ENCODE results near the gene UEVLD.

- TF ChIP-seq MAX (IDR thresholded peaks at IDR 0.05) (no peak), ZBTB7A (IDR thresholded peaks at IDR 0.05; ENCODE audit: low read depth) (no peak), NFIC (IDR thresholded peaks at IDR 0.05) (no peak), EP300 (IDR thresholded peaks at IDR 0.05; ENCODE audit: borderline replicate concordance) (no peak), TAF1 (IDR thresholded peaks at IDR 0.05; ENCODE audit: low read depth) (no peak), REST (IDR thresholded peaks at IDR 0.05; ENCODE audit: low read depth) (no peak), CREB1 (IDR thresholded peaks at IDR 0.05; ENCODE audit: low read depth) (no peak), FOXM1 (IDR thresholded peaks at IDR 0.05; ENCODE audit: borderline replicate concordance, low read depth) (no peak), EGR1 (IDR thresholded peaks at IDR 0.05) (no peak), CEBPB (IDR thresholded peaks at IDR 0.05) (no peak), YY1 (IDR thresholded peaks at IDR 0.05; ENCODE audit: low read depth) (no peak), TCF12 (IDR thresholded peaks at IDR 0.05; ENCODE audit: low read depth) (no peak)
These were observed 40.5 kb downstream of the UEVLD start for GRCh38 chr11:18548001-18548400.
